H1 (cell line): ENCODE results near the gene OR2V2. TPM values are rescaled to one million over a fixed set of nuclear protein-coding genes. Genes with fewer than 3 reads are reported as not detected.
A peak's percentile ranks its signal among the peaks of the same experiment; 100 is the strongest.

Experiments
- CTCF ChIA-PET: fragments of 300-600 bp; sonication (Branson Sonifier 250); formaldehyde crosslinking; loops from one replicate; lab custom pipeline; 2021; ENCODE audit not compliant: partially characterized antibody; lab: Charles Lee
- POLR2A ChIA-PET: fragments of 300-600 bp; sonication (Branson Sonifier 250); formaldehyde crosslinking; loops from one replicate; lab custom pipeline; 2021; ENCODE audit warnings: inconsistent platforms; ENCODE audit not compliant: partially characterized antibody; lab: Charles Lee
- DNase-seq, 2 experiments: peaks; one replicate each; pipeline versions ENCODE4 v3.0.0 to v3.0.0-alpha.2; 2010 to 2022; ENCODE audit warnings: low spot score in 2 of 2, low read depth in 1 of 2, mixed read lengths in 1 of 2
- FAIRE-seq: peaks from 2 replicates; lab custom pipeline; 2011; peaks lifted over from hg19 to GRCh38; lab: Jason Lieb, UNC
- H2AFZ ChIP-seq: 2 replicates; pipeline ENCODE4 v1.8.1; 2012; ENCODE audit warnings: low read length, inconsistent platforms
- H2AK5ac ChIP-seq: 2 replicates; pipeline ENCODE4 v1.6.1; 2013; ENCODE audit warnings: low read depth, low read length
- H2BK120ac ChIP-seq: replicated peaks from 2 replicates; pipeline ENCODE3; 2013; ENCODE audit warnings: low read depth, low read length, inconsistent platforms
- H2BK12ac ChIP-seq: 2 replicates; pipeline ENCODE4 v1.6.1; 2013; ENCODE audit warnings: low read depth, low read length
- H2BK15ac ChIP-seq: 2 replicates; pipeline ENCODE4 v1.6.1; 2013; ENCODE audit warnings: low read length
- H2BK20ac ChIP-seq: 2 replicates; pipeline ENCODE4 v1.6.1; 2013; ENCODE audit warnings: low read length
- H2BK5ac ChIP-seq: 2 replicates; pipeline ENCODE4 v1.6.1; 2013; ENCODE audit warnings: low read depth, low read length
- H3K14ac ChIP-seq: 2 replicates; pipeline ENCODE4 v1.6.1; 2013; ENCODE audit warnings: inconsistent platforms; ENCODE audit not compliant: insufficient read length
- H3K18ac ChIP-seq: 2 replicates; pipeline ENCODE4 v1.6.1; 2013; ENCODE audit warnings: low read length; ENCODE audit errors: extremely low read depth
- H3K23ac ChIP-seq: 2 replicates; pipeline ENCODE4 v1.6.1; 2013; ENCODE audit warnings: inconsistent platforms; ENCODE audit not compliant: insufficient read length
- H3K23me2 ChIP-seq: 2 replicates; pipeline ENCODE4 v1.6.1; 2013; ENCODE audit warnings: low read depth, low read length
- H3K27ac ChIP-seq: 2 replicates; pipeline ENCODE4 v1.6.1; 2011; ENCODE audit warnings: low read depth, low read length, inconsistent platforms
- H3K27me3 ChIP-seq, 4 experiments: replicated peaks in 1 of 4; 1 replicate in 1 of 4; 2 replicates in 3 of 4; pipeline versions ENCODE4 v1.6.1 to v1.8.1; 2011 to 2013; ENCODE audit warnings: low read length in 3 of 4, mild to moderate bottlenecking in 3 of 4, inconsistent platforms in 2 of 4, mixed read lengths in 2 of 4, moderate library complexity in 1 of 4; ENCODE audit not compliant: control insufficient read depth in 3 of 4, insufficient read depth in 3 of 4; ENCODE audit errors: extremely low read depth in 1 of 4
- H3K36me3 ChIP-seq, 4 experiments: 2 replicates each; pipeline versions ENCODE4 v1.6.1 to v1.8.1; 2011 to 2013; ENCODE audit warnings: mild to moderate bottlenecking in 4 of 4, low read length in 3 of 4, moderate library complexity in 2 of 4, control low read depth in 1 of 4, inconsistent platforms in 1 of 4; ENCODE audit not compliant: insufficient read depth in 4 of 4, control insufficient read depth in 2 of 4
- H3K4ac ChIP-seq: replicated peaks from 2 replicates; pipeline ENCODE3; 2013; ENCODE audit warnings: low read length, low read depth, mixed read lengths, inconsistent platforms; ENCODE audit not compliant: insufficient read length
- H3K4me1 ChIP-seq, 4 experiments: replicated peaks in 1 of 4; 1 replicate in 1 of 4; 2 replicates in 3 of 4; pipeline versions ENCODE4 v1.6.1 to v1.8.1; 2011 to 2013; ENCODE audit warnings: low read length in 3 of 4, inconsistent platforms in 2 of 4, mixed read lengths in 1 of 4; ENCODE audit not compliant: insufficient read depth in 4 of 4, control insufficient read depth in 3 of 4
- H3K4me2 ChIP-seq, 2 experiments: 2 replicates each; pipeline versions ENCODE4 v1.6.1 to v1.8.1; 2011 to 2013; ENCODE audit warnings: low read depth in 2 of 2, low read length in 2 of 2, control low read depth in 1 of 2, inconsistent platforms in 1 of 2, mild to moderate bottlenecking in 1 of 2; ENCODE audit not compliant: insufficient read depth in 1 of 2
- H3K4me3 ChIP-seq, 4 experiments: fragments of 200-600, 300-600 bp in 1 of 4; sonication (generic), shearing (Covaris generic), sonication (Bioruptor Twin) in 1 of 4; 2 replicates each; pipeline versions ENCODE4 v1.5.1 to v1.8.1; 2011 to 2016; ENCODE audit warnings: low read length in 4 of 4, low read depth in 3 of 4, control low read depth in 2 of 4, inconsistent platforms in 2 of 4, mild to moderate bottlenecking in 2 of 4, mixed read lengths in 1 of 4, moderate library complexity in 1 of 4; ENCODE audit not compliant: insufficient read depth in 2 of 4; ENCODE audit errors: extremely low read depth in 1 of 4
- H3K56ac ChIP-seq: replicated peaks from 2 replicates; pipeline ENCODE3; 2013; ENCODE audit warnings: low read depth, mild to moderate bottlenecking, mixed read lengths, low read length, inconsistent platforms; ENCODE audit not compliant: insufficient read length
- H3K79me1 ChIP-seq: 2 replicates; pipeline ENCODE4 v1.6.1; 2013; ENCODE audit warnings: low read depth, low read length, control low read depth
- H3K79me2 ChIP-seq, 2 experiments: 2 replicates each; pipeline versions ENCODE4 v1.6.1 to v1.8.1; 2012 to 2013; ENCODE audit warnings: low read length in 2 of 2, mild to moderate bottlenecking in 2 of 2, inconsistent platforms in 1 of 2; ENCODE audit not compliant: insufficient read depth in 2 of 2, control insufficient read depth in 1 of 2
- H3K9ac ChIP-seq, 4 experiments: replicated peaks in 1 of 4; 1 replicate in 1 of 4; 2 replicates in 3 of 4; pipeline versions ENCODE4 v1.6.1 to v1.8.1; 2011 to 2013; ENCODE audit warnings: low read depth in 3 of 4, low read length in 3 of 4, control low read depth in 2 of 4, mild to moderate bottlenecking in 2 of 4, moderate library complexity in 2 of 4, inconsistent platforms in 1 of 4; ENCODE audit errors: extremely low read depth in 1 of 4
- H3K9me3 ChIP-seq, 2 experiments: 2 replicates each; pipeline versions ENCODE4 v1.6.1 to v1.8.1; 2012 to 2013; ENCODE audit warnings: mild to moderate bottlenecking in 2 of 2, moderate library complexity in 2 of 2, control low read depth in 1 of 2, inconsistent platforms in 1 of 2, low read depth in 1 of 2, low read length in 1 of 2, mixed read lengths in 1 of 2; ENCODE audit not compliant: insufficient read depth in 2 of 2
- H4K20me1 ChIP-seq, 2 experiments: replicated peaks in 1 of 2; 2 replicates each; pipeline versions ENCODE3 to v1.8.1; 2011 to 2013; ENCODE audit warnings: inconsistent platforms in 2 of 2, low read length in 2 of 2, mild to moderate bottlenecking in 1 of 2; ENCODE audit not compliant: insufficient read depth in 2 of 2, control insufficient read depth in 1 of 2
- H4K5ac ChIP-seq: 2 replicates; pipeline ENCODE4 v1.6.1; 2013; ENCODE audit warnings: low read length, low read depth, mixed read lengths, inconsistent platforms; ENCODE audit not compliant: insufficient read length
- H4K8ac ChIP-seq: 2 replicates; pipeline ENCODE4 v1.8.0; 2013; ENCODE audit warnings: mild to moderate bottlenecking, moderate library complexity, low read length, inconsistent platforms; ENCODE audit not compliant: insufficient read depth; ENCODE audit errors: extremely low read depth
- H4K91ac ChIP-seq: replicated peaks from 2 replicates; pipeline ENCODE3; 2013; ENCODE audit warnings: low read length, mixed read lengths, inconsistent platforms; ENCODE audit not compliant: insufficient read length
- CEBPB ChIP-seq: IDR thresholded peaks from 2 replicates; pipeline ENCODE4 v1.6.1; 2012; ENCODE audit warnings: low read depth, low read length
- E2F6 ChIP-seq: IDR thresholded peaks from 2 replicates; pipeline ENCODE4 v1.6.1; 2012; ENCODE audit warnings: inconsistent platforms
- EZH2 ChIP-seq: fragments of 200-600 bp; sonication (generic); IDR thresholded peaks from 2 replicates; pipeline ENCODE4 v1.7.1; 2012; ENCODE audit warnings: low read depth, mild to moderate bottlenecking, moderate library complexity, low read length, inconsistent platforms; ENCODE audit not compliant: severe bottlenecking
- RBBP5 ChIP-seq: IDR thresholded peaks from 2 replicates; pipeline ENCODE4 v1.7.1; 2012; ENCODE audit warnings: low read depth, mild to moderate bottlenecking, inconsistent platforms, low read length, moderate library complexity, borderline replicate concordance
- SUZ12 ChIP-seq: fragments of 200-600 bp; sonication (generic); IDR thresholded peaks from 2 replicates; pipeline ENCODE4 v1.6.1; 2012; ENCODE audit warnings: mild to moderate bottlenecking, inconsistent platforms, low read length, moderate library complexity, mixed read lengths
- WGBS, 2 experiments: shearing (Covaris generic) in 1 of 2; methylation state at CpG; one replicate each; pipeline versions ENCODE4 v1.1.6 to v1.1.7; 2013 to 2015; ENCODE audit warnings: low lambda C conversion rate in 2 of 2, mixed read lengths in 2 of 2, inconsistent platforms in 1 of 2, low coverage in 1 of 2, missing lambda C conversion rate in 1 of 2; ENCODE audit not compliant: insufficient replicate concordance in 2 of 2, insufficient coverage in 1 of 2, insufficient read length in 1 of 2; ENCODE audit errors: extremely low coverage in 1 of 2, missing lambda C conversion rate in 1 of 2; 5-methylcytosine and 5-hydroxymethylcytosine counted together
- polyA plus RNA-seq, 7 experiments: library from polyadenylated mRNA; depleted of rRNA in 3 of 7; stranded (reverse) in 5 of 7; unstranded in 2 of 7; fragments of >200 nt in 5 of 7; fragments of 200-250 nt in 2 of 7; gene quantifications; 1 replicate in 5 of 7; 2 replicates in 1 of 7; 4 replicates in 1 of 7; pipeline versions ENCODE4 v1.2.1 to v1.2.3, GENCODE V29; 2011 to 2013; ENCODE audit warnings: missing spikeins in 2 of 7, mixed read lengths in 2 of 7
- total RNA-seq: library from RNA; stranded (reverse); fragmentation: NEBNext Ultra II Directional; extraction: Animal tissue kit (Norgen Biotek cat#: 25700); gene quantifications from 2 replicates; pipeline ENCODE4 v1.2.1, GENCODE V29; 2021

The OR2V2 gene
- total and polyA plus RNA-seq, 2 of the 8 experiments (the other 6 are each of a cell fraction or from before 2014, with no cell fraction given): not detected

DNA sequence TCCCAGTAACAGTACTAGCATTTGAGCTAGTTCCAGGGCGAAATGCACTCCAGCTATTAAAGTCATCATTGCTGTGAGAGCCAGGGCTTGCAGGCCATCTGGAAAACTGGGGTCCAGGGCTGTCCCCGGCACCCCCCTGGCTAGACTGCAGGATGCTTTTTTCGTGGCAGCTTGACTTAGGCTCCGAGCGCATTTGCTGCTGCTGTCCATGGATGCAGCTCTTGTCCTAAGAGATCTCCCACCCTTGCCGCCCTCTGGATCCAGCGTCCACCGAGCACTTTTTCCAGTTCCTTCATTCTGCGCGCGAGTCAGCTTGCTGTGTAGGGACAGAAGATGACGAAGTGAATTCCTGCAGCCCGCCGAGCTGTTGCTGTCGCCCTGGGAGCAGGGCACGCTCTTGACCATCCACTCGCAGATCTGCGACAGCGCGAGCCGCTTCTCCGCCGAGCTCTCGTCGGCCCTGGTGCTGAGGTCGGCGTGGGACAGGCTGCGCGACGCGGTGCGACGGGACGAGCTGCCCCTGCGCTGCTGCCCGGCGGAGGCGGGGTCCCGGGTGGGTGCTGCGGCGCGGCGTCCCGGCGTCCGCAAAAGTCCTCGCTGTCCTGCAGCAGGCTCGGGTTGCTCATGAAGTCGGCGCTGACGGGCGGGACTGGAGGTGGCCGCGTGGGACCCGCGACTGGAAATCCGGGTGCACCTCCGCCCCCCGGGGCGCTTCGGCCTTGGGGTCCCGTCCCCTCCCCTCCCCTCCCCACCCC is 47.1 kb upstream of the OR2V2 start:
- Histone ChIP-seq H3K4me3 (peak overlapping the region in 3 of 4 experiments; percentile 3 to 56 (median 32); a peak in 7 of 8 replicates), H3K27me3 (peaks cover 18 to 31% (median 27%) of the 10 kb centered on the region in 4 experiments), H2AK5ac (no peak overlapping the region), H4K5ac (no peak overlapping the region), H3K56ac (no peak overlapping the region), H3K9me3 (no peaks in the 10 kb centered on the region), H3K27ac (no peak overlapping the region), H2BK20ac (no peak overlapping the region), H3K36me3 (peaks cover 0 to 3% (median 0%) of the 10 kb centered on the region in 4 experiments; a peak in 1 of 8 replicates), H4K8ac (no peak overlapping the region), H4K20me1 (peaks cover 3 to 8% of the 10 kb centered on the region in 2 experiments), H4K91ac (peak overlapping the region; percentile 27), H3K18ac (no peak overlapping the region; the same call in 1 of the 2 replicates), H3K14ac (no peak overlapping the region), H2BK5ac (no peak overlapping the region), H2AFZ (no peak overlapping the region), H3K79me2 (no peaks in the 10 kb centered on the region), H3K23ac (no peak overlapping the region), H2BK15ac (no peak overlapping the region), H2BK12ac (no peak overlapping the region), H3K79me1 (no peaks in the 10 kb centered on the region; the same call in 1 of the 2 replicates), H3K9ac (no peak overlapping the region), H2BK120ac (no peak overlapping the region), H3K23me2 (peaks cover 2% of the 10 kb centered on the region; the same call in 1 of the 2 replicates), H3K4me2 (peak overlapping the region; percentile 31 to 71), H3K4me1 (peaks cover 0 to 7% (median 0%) of the 10 kb centered on the region in 4 experiments; a peak in 2 of 7 replicates), H3K4ac (no peak overlapping the region)
- WGBS, 2 experiments: 25% methylated on average over 42 of the region's 62 CpGs; no CpG with 5 or more reads in 1 of the 2 experiments
- DNase-seq (peak in 1 of 2 experiments; percentile 59), FAIRE-seq (no peak)
- ChIA-PET POLR2A (interaction anchor here (0.6 to 1.4 kb wide), 5 partner anchors 30 to 314 kb away, joined by 3 to 7 read pairs (median 4); no protein-coding TSS in a partner anchor), CTCF (interaction anchor here (0.9 to 2.0 kb wide), 8 partner anchors 12 to 233 kb away, joined by 3 to 10 read pairs (median 4); no protein-coding TSS in a partner anchor)
- TF ChIP-seq E2F6 (peak; percentile 13; the same call in 1 of the 2 replicates), RBBP5 (peak; percentile 45; the same call in 1 of the 2 replicates), SUZ12 (peak; percentile 51; the same call in 1 of the 2 replicates), CEBPB (no peak), EZH2 (peak; percentile 61)
